B cell (primary cell): ENCODE results near the gene TUT1. TPM values are rescaled to one million over a fixed set of nuclear protein-coding genes. Genes with fewer than 3 reads are reported as not detected.

Experiments used
- ATAC-seq: fragments of 200-7000 bp; cut with Tn5 transposase; one replicate; pipeline ENCODE4 v1.10.0; 2021; ENCODE audit warnings: low read depth, mild to moderate bottlenecking, moderate number of reproducible peaks, moderate library complexity
- CTCF ChIA-PET: fragments of 350-600 bp; sonication (Branson Sonifier 250); formaldehyde crosslinking; loops from one replicate; lab custom pipeline; 2021; ENCODE audit warnings: antibody characterized with exemption, inconsistent platforms; lab: Charles Lee
- POLR2A ChIA-PET: fragments of 350-600 bp; sonication (Branson Sonifier 250); formaldehyde crosslinking; loops from one replicate; lab custom pipeline; 2021; ENCODE audit warnings: antibody characterized with exemption; lab: Charles Lee
- DNase-seq: peaks from one replicate; pipeline ENCODE4 v3.0.0; 2013
- H2AFZ ChIP-seq: 2 replicates; pipeline ENCODE4 v1.6.1; 2012; ENCODE audit warnings: mild to moderate bottlenecking, low read depth, low read length; ENCODE audit not compliant: insufficient read depth, poor library complexity, severe bottlenecking
- H3K27ac ChIP-seq, 2 donors: 1 replicate in 1 of 2; 2 replicates in 1 of 2; pipeline ENCODE4 v1.5.1; 2012 to 2013; ENCODE audit warnings: low read length in 2 of 2, mild to moderate bottlenecking in 2 of 2, moderate library complexity in 1 of 2
- H3K27me3 ChIP-seq, 4 experiments: fragments of 200-600 bp in 1 of 4; sonication (generic) in 1 of 4; replicated peaks in 1 of 4; 1 replicate in 2 of 4; 2 replicates in 2 of 4; pipeline versions ENCODE4 v1.6.1 to v1.7.0; 2013 to 2016; ENCODE audit warnings: low read length in 3 of 4, mild to moderate bottlenecking in 2 of 4, mixed read lengths in 1 of 4, moderate library complexity in 1 of 4; ENCODE audit not compliant: insufficient read depth in 4 of 4, control insufficient read depth in 3 of 4; ENCODE audit errors: control extremely low read depth in 1 of 4
- H3K36me3 ChIP-seq, 2 experiments: replicated peaks in 1 of 2; 1 replicate in 1 of 2; 2 replicates in 1 of 2; pipeline versions ENCODE4 v1.6.1 to v1.7.1; 2013; ENCODE audit warnings: low read length in 1 of 2; ENCODE audit not compliant: insufficient read depth in 2 of 2, control insufficient read depth in 1 of 2; ENCODE audit errors: control extremely low read depth in 1 of 2, extremely low read depth in 1 of 2
- H3K4me1 ChIP-seq, 2 donors: fragments of 200-600 bp in 1 of 2; sonication (generic) in 1 of 2; 1 replicate in 1 of 2; 2 replicates in 1 of 2; pipeline versions ENCODE4 v1.5.1 to v1.6.1; 2013 to 2017; ENCODE audit warnings: low read length in 2 of 2; ENCODE audit not compliant: control insufficient read depth in 2 of 2, insufficient read depth in 2 of 2
- H3K4me2 ChIP-seq: replicated peaks from 2 replicates; pipeline ENCODE3; 2012; ENCODE audit warnings: mild to moderate bottlenecking, low read depth, low read length; ENCODE audit not compliant: poor library complexity, severe bottlenecking
- H3K4me3 ChIP-seq, 5 experiments: fragments of 200-600 bp in 1 of 5; sonication (generic) in 1 of 5; 1 replicate in 3 of 5; 2 replicates in 2 of 5; pipeline versions ENCODE4 v1.5.1 to v1.7.0; 2011 to 2016; ENCODE audit warnings: low read length in 4 of 5, mild to moderate bottlenecking in 4 of 5, low read depth in 2 of 5, control low read depth in 1 of 5, moderate library complexity in 1 of 5; ENCODE audit not compliant: insufficient read depth in 1 of 5; ENCODE audit errors: control extremely low read depth in 1 of 5, extremely low read depth in 1 of 5
- H3K79me2 ChIP-seq: fragments of 200-600 bp; sonication (generic); one replicate; pipeline ENCODE4 v1.6.0; 2016; ENCODE audit warnings: low read length; ENCODE audit not compliant: control insufficient read depth, insufficient read depth
- H3K9ac ChIP-seq: fragments of 200-600 bp; sonication (generic); 2 replicates; pipeline ENCODE4 v1.6.1; 2017; ENCODE audit warnings: mild to moderate bottlenecking, low read length, moderate library complexity
- H3K9me3 ChIP-seq, 3 donors: one replicate each; pipeline versions ENCODE4 v1.6.1 to v1.7.1; 2013; ENCODE audit warnings: low read length in 2 of 3; ENCODE audit not compliant: control insufficient read depth in 2 of 3, insufficient read depth in 1 of 3; ENCODE audit errors: control extremely low read depth in 1 of 3
- H4K20me1 ChIP-seq: 2 replicates; pipeline ENCODE4 v1.6.0; 2012; ENCODE audit warnings: mild to moderate bottlenecking, low read length; ENCODE audit not compliant: insufficient read depth, control insufficient read depth, poor library complexity, severe bottlenecking
- H3K27ac Mint-ChIP-seq: one replicate; pipeline ENCODE4 v1.8.0; 2021; ENCODE audit warnings: mixed read lengths
- H3K27me3 Mint-ChIP-seq: one replicate; pipeline ENCODE4 v1.8.0; 2021; ENCODE audit warnings: mixed read lengths
- H3K4me1 Mint-ChIP-seq: one replicate; pipeline ENCODE4 v1.8.0; 2021; ENCODE audit warnings: mixed read lengths
- H3K4me3 Mint-ChIP-seq: one replicate; pipeline ENCODE4 v1.8.0; 2021; ENCODE audit warnings: mixed read lengths
- H3K9me3 Mint-ChIP-seq: one replicate; pipeline ENCODE4 v1.8.0; 2022; ENCODE audit warnings: mixed read lengths; ENCODE audit not compliant: insufficient read depth
- CTCF ChIP-seq: fragments of 200-600 bp; IDR thresholded peaks from one replicate; pipeline ENCODE4 v1.8.0; 2022; ENCODE audit warnings: antibody characterized with exemption, mild to moderate bottlenecking
- EZH2 ChIP-seq: IDR thresholded peaks from 2 replicates; pipeline ENCODE4 v1.6.1; 2012; ENCODE audit warnings: borderline replicate concordance, low read depth, mild to moderate bottlenecking, moderate library complexity, low read length; ENCODE audit not compliant: insufficient read depth, poor library complexity, severe bottlenecking
- WGBS: methylation state at CpG from one replicate; pipeline ENCODE4 v1.1.5; 2013; ENCODE audit warnings: missing lambda C conversion rate; ENCODE audit not compliant: insufficient coverage; 5-methylcytosine and 5-hydroxymethylcytosine counted together
- intact Hi-C: fragments of 100-400 bp; cut with micrococcal nuclease; formaldehyde crosslinking; loops from one replicate; pipeline ENCODE4 v1.10.0; 2022
- polyA plus RNA-seq: library from polyadenylated mRNA; depleted of rRNA; stranded (reverse); fragments of >200 nt; gene quantifications from 2 replicates; pipeline ENCODE4 v1.2.3, GENCODE V29; 2012
- total RNA-seq, 2 donors: library from RNA; stranded (reverse); fragments of 120-200 nt in 1 of 2; gene quantifications; 1 replicate in 1 of 2; 2 replicates in 1 of 2; pipeline versions ENCODE4 v1.2.3 to v1.2.4, GENCODE V29; 2013 to 2022

The TUT1 gene
- total and polyA plus RNA-seq, 2 donors (not counting 1 experiment from before 2014, with no cell fraction given), result 31.1 to 47.7 TPM

- peak overlapping the region; percentile 20 for H2AFZ ChIP-seq
- H3K9me3 ChIP-seq, result no peaks in the 10 kb centered on the region
- Mint-ChIP-seq H3K27me3 (no peaks in the 10 kb centered on the region), H3K27ac (peak overlapping the region; percentile 97), H3K4me3 (peak overlapping the region; percentile 97), H3K9me3 (no peaks in the 10 kb centered on the region), H3K4me1 (peaks cover 84% of the 10 kb centered on the region)
- peak; percentile 44 for ATAC-seq
- peaks cover 90% of the 10 kb centered on the region for H3K79me2 ChIP-seq
- peaks cover 70 to 87% of the 10 kb centered on the region in 2 donors for H3K4me1 ChIP-seq
- H3K9ac ChIP-seq, result peak overlapping the region; percentile 98
- no peaks in the 10 kb centered on the region for H3K27me3 ChIP-seq
- peaks cover 74% of the 10 kb centered on the region for H4K20me1 ChIP-seq
- DNase-seq, result peak; percentile 84
- H3K36me3 ChIP-seq, result peaks cover 0 to 7% of the 10 kb centered on the region in 2 experiments
- POLR2A ChIA-PET, result interaction anchor here (0.5 to 7.3 kb wide), 9 partner anchors 13 to 124 kb away, joined by 3 to 119 read pairs (median 5); partner anchors contain the start of genes EEF1G and TUT1
- H3K4me2 ChIP-seq, result peak overlapping the region; percentile 97
- peak overlapping the region in 4 of 5 experiments; percentile 38 to 99 (median 94) for H3K4me3 ChIP-seq
- intact Hi-C loops, result loop anchor here (5.0 kb wide), 2 partner anchors 46 to 49 kb away; partner anchors contain the start of gene TUT1
- TF ChIP-seq CTCF (peak; percentile 98), EZH2 (no peak)
- H3K27ac ChIP-seq, result peak overlapping the region; percentile 91 to 94
- CTCF ChIA-PET, result interaction anchor here (0.6 to 11.1 kb wide), 37 partner anchors 13 to 311 kb away, joined by 3 to 376 read pairs (median 5); partner anchors contain the start of genes C11orf98, CSKMT, EEF1G and LBHD1
- 18% methylated on average over 30 of the region's 30 CpGs for WGBS
Measured at GRCh38 chr11:62542750-62543567, 48.4 kb downstream of the TUT1 start.
